Gastrocnemius medialis (tissue), 4 donors: Measurements from ENCODE around the gene SGMS1. TPM values are rescaled to one million over a fixed set of nuclear protein-coding genes. Genes with fewer than 3 reads are reported as not detected.

ENCODE experiments used
- ATAC-seq, 2 donors: fragments of 150-250 bp; one replicate each; pipeline ENCODE4 v1.9.1; 2016
- DNase-seq, 2 donors: peaks; one replicate each; pipeline ENCODE4 v3.0.0-alpha.2; 2019
- H3K27ac ChIP-seq, 4 donors: fragments of 200-600 bp; sonication (generic); 1 replicate in 1 of 4; 2 replicates in 3 of 4; pipeline ENCODE4 v1.5.1; 2016 to 2018; ENCODE audit warnings: mild to moderate bottlenecking in 2 of 4, moderate library complexity in 1 of 4
- H3K27me3 ChIP-seq, 3 donors: fragments of 200-600 bp; sonication (generic) in 2 of 3; 1 replicate in 1 of 3; 2 replicates in 2 of 3; pipeline versions ENCODE4 v1.5.1 to v1.6.0; 2016 to 2019; ENCODE audit warnings: mild to moderate bottlenecking in 1 of 3, moderate library complexity in 1 of 3
- H3K36me3 ChIP-seq, 2 donors: fragments of 200-600 bp; sonication (generic) in 1 of 2; one replicate each; pipeline ENCODE4 v1.5.1; 2017 to 2018
- H3K4me1 ChIP-seq, 2 donors: fragments of 200-600 bp; sonication (generic) in 1 of 2; one replicate each; pipeline ENCODE4 v1.5.1; 2016 to 2017; ENCODE audit warnings: mild to moderate bottlenecking in 2 of 2
- H3K4me3 ChIP-seq, 4 donors: fragments of 200-600 bp; sonication (generic) in 3 of 4; 1 replicate in 1 of 4; 2 replicates in 3 of 4; pipeline ENCODE4 v1.5.1; 2016 to 2019; ENCODE audit warnings: mild to moderate bottlenecking in 2 of 4
- H3K9me3 ChIP-seq, 3 donors: fragments of 200-600 bp; sonication (generic) in 2 of 3; 1 replicate in 1 of 3; 2 replicates in 2 of 3; pipeline ENCODE4 v1.5.1; 2016 to 2019
- POLR2A ChIP-seq, 2 donors: fragments of 450-650 bp; IDR thresholded peaks; one replicate each; pipeline ENCODE4 v1.6.1; 2017; ENCODE audit warnings: antibody characterized with exemption in 2 of 2, mild to moderate bottlenecking in 2 of 2, moderate library complexity in 2 of 2
- in situ Hi-C, 4 donors: fragments of 200-750 bp; cut with MboI; loops; one replicate each; pipeline versions ENCODE4 v1.15.0 to v1.8.0; 2017; ENCODE audit warnings: low sequenced_read_pairs in 4 of 4
- intact Hi-C: fragments of 100-400 bp; cut with DNase I; formaldehyde crosslinking; loops from one replicate; pipeline ENCODE4 v1.15.1; 2023; ENCODE audit warnings: low total_unique reads
- total RNA-seq, 4 donors: library from RNA; depleted of rRNA; stranded (reverse); fragments of >200 nt; gene quantifications; one replicate each; pipeline versions ENCODE4 v1.1.0 to v1.2.3, GENCODE V29; 2016
- TF ChIP-seq, protein P1 (sequence below), 5 experiments: fragments of 450-650 bp in 3 of 5; fragments of 200-600 bp in 2 of 5; sonication (generic) in 2 of 5; IDR thresholded peaks in 4 of 5; conservative IDR thresholded peaks in 1 of 5; 1 replicate in 4 of 5; 2 replicates in 1 of 5; pipeline ENCODE4 v1.5.1; 2016 to 2019; ENCODE audit warnings: antibody characterized with exemption in 5 of 5, mild to moderate bottlenecking in 3 of 5, moderate library complexity in 3 of 5

The SGMS1 gene
- total RNA-seq, 4 donors from 2014 or later = 17.6 to 30.7 (median 25.0) TPM

- DNase-seq = peak; percentile 47 to 70
- Histone ChIP-seq H3K4me1 (peaks cover 43 to 44% of the 10 kb centered on the region in 2 donors), H3K4me3 (no peak overlapping the region), H3K9me3 (no peaks in the 10 kb centered on the region), H3K27ac (peak overlapping the region; percentile 61 to 72 (median 69)), H3K36me3 (no peaks in the 10 kb centered on the region), H3K27me3 (no peaks in the 10 kb centered on the region)
- intact Hi-C loops (no loop called here), in situ Hi-C loops (loop anchor here in 1 of 4 donors (25.0 kb wide), 1 partner anchor 193 kb away; no protein-coding TSS in a partner anchor)
- TF ChIP-seq, protein P1, sequence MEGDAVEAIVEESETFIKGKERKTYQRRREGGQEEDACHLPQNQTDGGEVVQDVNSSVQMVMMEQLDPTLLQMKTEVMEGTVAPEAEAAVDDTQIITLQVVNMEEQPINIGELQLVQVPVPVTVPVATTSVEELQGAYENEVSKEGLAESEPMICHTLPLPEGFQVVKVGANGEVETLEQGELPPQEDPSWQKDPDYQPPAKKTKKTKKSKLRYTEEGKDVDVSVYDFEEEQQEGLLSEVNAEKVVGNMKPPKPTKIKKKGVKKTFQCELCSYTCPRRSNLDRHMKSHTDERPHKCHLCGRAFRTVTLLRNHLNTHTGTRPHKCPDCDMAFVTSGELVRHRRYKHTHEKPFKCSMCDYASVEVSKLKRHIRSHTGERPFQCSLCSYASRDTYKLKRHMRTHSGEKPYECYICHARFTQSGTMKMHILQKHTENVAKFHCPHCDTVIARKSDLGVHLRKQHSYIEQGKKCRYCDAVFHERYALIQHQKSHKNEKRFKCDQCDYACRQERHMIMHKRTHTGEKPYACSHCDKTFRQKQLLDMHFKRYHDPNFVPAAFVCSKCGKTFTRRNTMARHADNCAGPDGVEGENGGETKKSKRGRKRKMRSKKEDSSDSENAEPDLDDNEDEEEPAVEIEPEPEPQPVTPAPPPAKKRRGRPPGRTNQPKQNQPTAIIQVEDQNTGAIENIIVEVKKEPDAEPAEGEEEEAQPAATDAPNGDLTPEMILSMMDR (IDR thresholded peaks at IDR 0.05 in 4 of 5, conservative IDR thresholded peaks at IDR 0.05 in 1 of 5) = no peak
- no peak for TF ChIP-seq POLR2A (IDR thresholded peaks at IDR 0.05)
- peak; percentile 98 to 99 for ATAC-seq
Observed at GRCh38 chr10:50605269-50605950, 18.3 kb downstream of the SGMS1 start.

- in situ Hi-C loops (loop anchor here in 1 of 4 donors (25.0 kb wide), 1 partner anchor 193 kb away; no protein-coding TSS in a partner anchor), intact Hi-C loops (no loop called here)
- Histone ChIP-seq H3K27ac (peak overlapping the region; percentile 61 to 72 (median 69)), H3K36me3 (no peaks in the 10 kb centered on the region), H3K4me3 (no peak overlapping the region), H3K9me3 (no peaks in the 10 kb centered on the region), H3K27me3 (no peaks in the 10 kb centered on the region), H3K4me1 (peaks cover 38 to 43% of the 10 kb centered on the region in 2 donors)
- no peak for ATAC-seq
- DNase-seq = no peak
- TF ChIP-seq, protein P1 (IDR thresholded peaks at IDR 0.05 in 4 of 5, conservative IDR thresholded peaks at IDR 0.05 in 1 of 5) = no peak
- no peak for TF ChIP-seq POLR2A (IDR thresholded peaks at IDR 0.05)
Observed at GRCh38 chr10:50604809-50605208, 18.9 kb downstream of the SGMS1 start.

DNA sequence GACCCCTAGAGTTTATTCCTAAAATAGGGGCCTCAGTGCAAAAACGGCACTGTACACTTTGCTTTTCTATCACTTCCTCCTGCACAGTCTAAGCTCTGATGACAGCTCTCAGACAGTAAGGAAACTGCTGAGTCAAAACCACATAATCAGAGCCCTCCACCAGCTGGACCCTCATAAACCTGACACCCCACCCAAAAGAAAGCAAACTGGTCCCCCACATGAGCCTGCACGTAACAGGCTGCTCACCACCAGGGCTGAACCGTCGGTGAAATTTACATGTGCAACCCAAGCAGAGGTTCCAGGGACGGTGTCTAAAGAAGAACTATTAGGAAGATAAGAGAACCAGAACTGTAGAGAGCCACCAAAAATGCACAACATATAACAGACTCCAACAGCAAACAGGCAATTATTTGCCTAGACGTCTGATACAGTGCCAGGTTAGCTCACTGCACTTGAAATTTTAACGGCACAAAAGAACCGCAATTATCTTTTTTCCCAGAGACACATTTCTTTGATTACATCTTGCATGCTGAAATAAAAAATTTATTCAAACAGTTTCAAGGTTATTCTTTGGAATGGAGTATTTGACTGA, 19.6 kb downstream of the SGMS1 start:
- ATAC-seq = no peak
- in situ Hi-C loops (loop anchor here in 1 of 4 donors (25.0 kb wide), 1 partner anchor 192 kb away; no protein-coding TSS in a partner anchor), intact Hi-C loops (no loop called here)
- no peak for DNase-seq
- H3K27me3 ChIP-seq = no peaks in the 10 kb centered on the region
- no peaks in the 10 kb centered on the region for H3K9me3 ChIP-seq
- H3K4me3 ChIP-seq = no peak overlapping the region
- peaks cover 35 to 40% of the 10 kb centered on the region in 2 donors for H3K4me1 ChIP-seq
- no peaks in the 10 kb centered on the region for H3K36me3 ChIP-seq
- peak overlapping the region in 2 of 4 donors; percentile 11 to 72 for H3K27ac ChIP-seq
- no peak for TF ChIP-seq POLR2A (IDR thresholded peaks at IDR 0.05)
- TF ChIP-seq, protein P1 (IDR thresholded peaks at IDR 0.05 in 4 of 5, conservative IDR thresholded peaks at IDR 0.05 in 1 of 5) = no peak

GRCh38 chr10:50603151-50603850, 20.5 kb downstream of the SGMS1 start:
- ATAC-seq (no peak), DNase-seq (no peak)
- Histone ChIP-seq H3K36me3 (no peaks in the 10 kb centered on the region), H3K9me3 (no peaks in the 10 kb centered on the region), H3K27me3 (no peaks in the 10 kb centered on the region), H3K4me3 (no peak overlapping the region), H3K4me1 (peaks cover 33 to 39% of the 10 kb centered on the region in 2 donors), H3K27ac (no peak overlapping the region)
- in situ Hi-C loops (loop anchor here in 1 of 4 donors (25.0 kb wide), 1 partner anchor 191 kb away; no protein-coding TSS in a partner anchor), intact Hi-C loops (no loop called here)
- TF ChIP-seq POLR2A (IDR thresholded peaks at IDR 0.05) = no peak
- TF ChIP-seq, protein P1 (IDR thresholded peaks at IDR 0.05 in 4 of 5, conservative IDR thresholded peaks at IDR 0.05 in 1 of 5) = no peak
